Stimulated activated CD8-positive, alpha-beta memory T cell treated with anti-CD3 and anti-CD28 coated beads, Interleukin-12 subunit alpha, Interleukin-12 subunit beta, amount 100 ng/mL, for 24 hours (primary cell): ENCODE data around the gene PZP.
"Not testable (repeated sequence)": the region's sequence is repeated elsewhere in the genome, so short reads cannot be mapped to it uniquely, and the experiment has no call there.

Source experiments
- DNase-seq: peaks from one replicate; pipeline ENCODE4 v3.0.0-alpha.2; 2020; ENCODE audit errors: extremely low read depth

Gene PZP

GRCh38 chr12:9208229-9208628, at the start of gene PZP:
PZP (minus strand) TSS chr12:9208395; CDS start chr12:9208341, 54 bp downstream.
- DNase-seq = no peak

- DNase-seq = no peak
These were observed 48.7 kb upstream of the PZP start for GRCh38 chr12:9256758-9257405.

- no peak for DNase-seq
These were observed 48.1 kb upstream of the PZP start for GRCh38 chr12:9256341-9256740.

- no peak for DNase-seq
These were observed 47.6 kb upstream of the PZP start for GRCh38 chr12:9255837-9256236.

GRCh38 chr12:9253464-9253863, 45.3 kb upstream of the PZP start:
- no peak for DNase-seq

- not testable (repeated sequence) for DNase-seq
These were observed 44.6 kb upstream of the PZP start for GRCh38 chr12:9252791-9253190.

GRCh38 chr12:9252256-9252655, 44.1 kb upstream of the PZP start:
- no peak for DNase-seq

GRCh38 chr12:9248435-9248834, 40.2 kb upstream of the PZP start:
- no peak for DNase-seq

- peak; percentile 30 for DNase-seq
These were observed 36.7 kb upstream of the PZP start for GRCh38 chr12:9244894-9245293.

- no peak for DNase-seq
These were observed 35.9 kb upstream of the PZP start for GRCh38 chr12:9243999-9244649.

- DNase-seq = no peak
These were observed 33.1 kb upstream of the PZP start for GRCh38 chr12:9241301-9241700.

GRCh38 chr12:9240776-9241175, 32.6 kb upstream of the PZP start:
- no peak for DNase-seq

- peak; percentile 15 for DNase-seq
These were observed 31.9 kb upstream of the PZP start for GRCh38 chr12:9240004-9240635.

GRCh38 chr12:9237286-9237685, 29.1 kb upstream of the PZP start:
- no peak for DNase-seq

- no peak for DNase-seq
These were observed 27.3 kb upstream of the PZP start for GRCh38 chr12:9235519-9235918.

GRCh38 chr12:9227950-9228349, 19.8 kb upstream of the PZP start:
- DNase-seq = no peak

- DNase-seq = no peak
These were observed 15.6 kb upstream of the PZP start for GRCh38 chr12:9223830-9224229.

- DNase-seq = no peak
These were observed 13.3 kb upstream of the PZP start for GRCh38 chr12:9221483-9221882.

GRCh38 chr12:9221011-9221410, 12.8 kb upstream of the PZP start:
- DNase-seq = not testable (repeated sequence)

GRCh38 chr12:9214534-9214933, 6.3 kb upstream of the PZP start:
- no peak for DNase-seq

GRCh38 chr12:9211687-9212086, 3.5 kb upstream of the PZP start:
- no peak for DNase-seq

- no peak for DNase-seq
These were observed 3.8 kb downstream of the PZP start for GRCh38 chr12:9204380-9204779.

GRCh38 chr12:9198012-9198411, 10.2 kb downstream of the PZP start:
- no peak for DNase-seq
